GM19023 (cell line): ENCODE data around the gene NDUFB11.

ENCODE experiments used
- ATAC-seq: cut with Tn5 transposase; IDR thresholded peaks from one replicate; pipeline ENCODE4 v1.9.1; 2021; ENCODE audit warnings: mild to moderate bottlenecking, moderate library complexity; ENCODE audit not compliant: unreplicated experiment

NDUFB11 gene

GRCh38 chrX:47174846-47175587 is 30.5 kb upstream of the NDUFB11 start:
- no peak for ATAC-seq

DNA sequence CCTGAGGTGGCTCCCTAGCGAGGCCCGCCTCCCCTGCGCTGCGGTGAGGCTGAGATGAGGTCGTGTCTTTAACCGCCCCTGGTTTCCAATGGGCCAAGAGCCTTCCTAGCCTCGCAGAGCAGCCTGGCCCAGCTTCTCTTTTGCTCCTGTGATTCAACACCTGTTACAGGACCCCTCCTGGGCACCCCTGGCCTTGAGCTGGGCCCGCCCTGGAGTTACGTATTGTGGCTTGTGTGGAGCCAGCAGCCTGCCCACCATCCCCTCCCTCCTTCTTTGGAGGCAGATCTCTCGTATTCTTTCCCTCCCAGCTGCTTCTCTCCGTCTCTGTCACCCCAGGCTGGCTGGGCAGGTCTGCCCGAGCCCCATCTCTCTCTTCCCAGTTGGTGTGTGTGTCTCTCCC is 29.9 kb upstream of the NDUFB11 start:
- ATAC-seq: no peak

- no peak for ATAC-seq
These were observed 28.7 kb upstream of the NDUFB11 start for GRCh38 chrX:47172971-47173792.

DNA sequence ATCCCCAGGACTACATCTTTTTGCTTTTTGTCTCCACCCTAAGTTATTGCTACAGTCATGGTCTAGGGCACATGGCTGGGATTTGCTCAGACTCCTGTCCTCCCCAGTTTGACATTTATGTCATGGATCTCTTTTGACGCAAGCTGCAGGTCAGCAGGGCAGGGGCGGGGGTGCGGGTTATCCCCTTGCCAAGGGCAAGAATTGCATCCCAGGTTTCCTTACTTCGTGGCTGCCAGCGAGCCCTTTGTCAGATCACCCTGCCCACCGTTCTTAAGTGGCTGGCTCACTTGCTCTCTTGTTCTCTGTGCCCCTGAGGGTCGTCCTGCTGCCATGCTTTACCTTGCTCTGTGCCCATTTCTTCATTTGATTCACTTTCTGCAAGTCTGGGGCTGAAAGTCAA is 28.0 kb upstream of the NDUFB11 start:
- no peak for ATAC-seq

DNA sequence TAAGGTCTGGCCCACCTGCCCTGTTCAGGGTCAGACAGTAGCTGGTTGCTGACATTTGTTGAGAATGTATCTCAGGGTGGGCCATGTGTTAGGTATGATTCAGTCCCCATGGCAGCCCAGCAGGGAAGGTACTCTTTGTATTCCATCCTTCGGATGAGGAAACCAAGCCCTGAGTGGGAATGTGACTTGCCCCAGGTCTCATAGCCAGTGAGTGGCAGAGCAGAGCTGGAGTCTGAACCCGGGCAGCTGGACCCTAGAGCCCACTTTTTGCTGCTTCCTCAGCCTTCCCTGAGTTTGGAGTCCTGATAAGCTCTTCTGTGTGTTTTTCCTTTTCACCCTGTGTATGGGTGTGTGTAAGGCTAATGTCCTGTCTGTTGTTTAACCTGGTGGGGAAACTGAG is 27.5 kb upstream of the NDUFB11 start:
- no peak for ATAC-seq

DNA sequence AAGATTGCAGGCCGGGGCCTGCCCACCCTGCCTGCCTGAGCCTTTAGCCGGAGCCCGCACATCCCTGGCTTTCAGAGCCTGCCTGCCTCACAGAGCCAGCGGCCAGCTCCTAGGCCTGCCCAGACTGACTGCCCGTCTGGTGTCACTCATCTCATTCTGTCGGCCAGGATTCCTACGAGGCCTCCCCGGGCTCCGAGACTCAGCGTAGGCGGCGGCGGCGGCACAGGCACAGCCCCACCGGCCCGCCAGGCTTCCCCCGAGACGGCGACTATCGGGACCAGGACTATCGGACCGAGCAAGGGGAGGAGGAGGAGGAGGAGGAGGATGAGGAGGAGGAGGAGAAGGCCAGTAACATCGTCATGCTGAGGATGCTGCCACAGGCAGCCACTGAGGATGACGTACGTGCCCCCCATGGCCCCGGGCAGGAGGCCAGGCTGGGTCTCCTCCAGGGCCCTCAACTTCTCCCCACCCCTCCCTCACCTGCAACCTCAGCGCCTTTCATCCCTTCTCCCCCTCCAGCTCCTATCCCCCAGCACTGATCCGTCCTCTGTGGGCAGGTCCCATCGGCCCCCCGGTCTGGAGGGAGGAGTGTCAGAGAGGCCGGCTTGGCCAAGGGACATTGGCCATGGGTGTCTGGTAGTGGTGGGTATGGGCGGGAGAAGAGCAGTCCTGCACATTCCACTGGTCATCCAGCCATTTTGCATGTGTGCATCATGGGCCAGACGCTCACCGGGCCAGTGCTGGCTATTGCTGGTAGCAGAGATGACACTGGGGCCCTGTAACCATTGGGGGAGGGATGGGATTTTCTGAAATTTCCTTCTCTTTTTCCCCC is 26.6 kb upstream of the NDUFB11 start:
- ATAC-seq: no peak

- ATAC-seq: no peak
These were observed 25.4 kb upstream of the NDUFB11 start for GRCh38 chrX:47169726-47170515.

GRCh38 chrX:47169273-47169672 is 24.8 kb upstream of the NDUFB11 start:
- ATAC-seq: no peak

DNA sequence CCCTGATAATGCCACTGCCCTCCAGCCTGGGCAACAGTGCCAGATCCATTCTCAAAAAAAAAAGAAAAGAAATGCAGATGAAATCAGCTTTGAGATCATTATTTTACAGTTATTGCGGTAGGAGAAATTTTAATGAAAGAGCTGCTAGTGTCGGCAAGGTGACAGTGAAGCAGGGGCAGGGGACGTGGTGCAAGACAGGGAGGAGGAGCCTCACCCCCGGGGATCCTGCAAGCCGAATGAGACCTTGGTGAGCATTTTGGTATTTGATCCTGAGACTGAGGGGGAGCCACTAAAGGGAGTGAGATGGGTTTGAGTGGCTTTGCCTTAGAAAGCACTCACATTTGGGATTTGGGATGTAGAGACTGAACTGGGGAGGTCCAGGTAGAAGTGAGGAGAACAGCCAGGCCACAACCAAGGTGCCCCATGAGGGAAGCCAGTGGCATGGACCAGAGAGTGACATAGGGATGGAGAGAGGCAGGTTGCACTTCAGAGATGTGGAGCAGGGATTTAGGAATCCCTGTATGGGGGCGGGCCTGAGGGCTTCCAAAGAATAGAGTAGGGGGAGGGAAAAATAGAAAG is 24.1 kb upstream of the NDUFB11 start:
- ATAC-seq: no peak

DNA sequence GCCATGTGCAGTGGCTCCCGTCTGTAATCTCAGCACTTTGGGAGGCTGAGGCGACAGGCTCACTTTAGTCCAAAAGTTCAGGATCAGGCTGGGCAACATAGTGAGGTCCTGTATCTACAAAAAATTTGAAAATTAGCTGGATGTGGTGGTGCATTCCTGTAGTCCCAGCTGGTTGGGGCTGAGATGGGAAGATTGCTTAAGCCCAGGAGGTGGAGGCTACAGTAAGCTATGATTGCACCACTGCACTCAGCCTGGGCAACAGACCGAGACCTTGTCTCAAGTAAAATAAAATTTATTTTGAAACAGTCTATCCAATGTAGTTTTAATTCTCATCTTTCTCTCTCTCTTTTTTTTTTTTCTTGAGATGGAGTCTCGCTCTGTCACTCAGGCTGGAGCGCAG is 21.6 kb upstream of the NDUFB11 start:
- no peak for ATAC-seq

DNA sequence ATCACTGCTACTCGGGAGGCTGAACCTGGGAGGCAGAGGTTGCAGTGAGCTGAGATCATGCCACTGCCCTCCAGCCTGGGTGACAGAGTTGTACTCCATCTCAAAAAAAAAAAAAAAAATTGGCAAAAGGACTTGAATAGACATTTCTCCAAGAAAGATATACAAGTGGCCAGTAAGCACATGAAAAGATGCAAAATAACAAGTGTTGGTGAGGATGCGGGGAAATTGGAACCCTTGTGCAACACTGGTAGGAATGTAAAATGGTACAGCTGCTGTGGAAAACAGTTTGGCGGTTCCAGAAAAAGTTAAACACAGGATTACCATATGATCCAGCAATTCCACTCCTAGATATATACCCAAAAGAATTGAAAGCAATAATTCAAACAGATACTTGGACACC is 19.9 kb upstream of the NDUFB11 start:
- no peak for ATAC-seq

GRCh38 chrX:47162927-47163583 is 18.6 kb upstream of the NDUFB11 start:
- ATAC-seq: no peak

DNA sequence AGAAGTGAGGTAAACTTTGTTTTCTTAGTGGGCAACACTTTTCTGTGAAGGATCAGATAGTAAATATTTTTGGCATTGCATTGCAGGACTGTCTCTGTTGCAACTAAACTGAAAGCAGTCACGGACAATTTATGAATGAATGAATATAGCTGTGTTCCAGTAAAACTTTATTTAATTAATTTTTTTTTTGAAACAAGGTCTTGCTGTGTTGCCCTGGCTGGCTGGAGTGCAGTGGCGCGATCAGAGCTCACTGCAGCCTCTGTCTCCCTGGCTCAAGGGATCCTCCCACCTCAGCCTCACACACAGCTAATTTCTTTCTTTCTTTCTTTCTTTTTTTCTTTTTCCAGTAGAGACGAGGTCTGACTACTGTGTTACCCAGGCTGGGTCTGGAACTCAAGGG is 16.3 kb upstream of the NDUFB11 start:
- no peak for ATAC-seq

DNA sequence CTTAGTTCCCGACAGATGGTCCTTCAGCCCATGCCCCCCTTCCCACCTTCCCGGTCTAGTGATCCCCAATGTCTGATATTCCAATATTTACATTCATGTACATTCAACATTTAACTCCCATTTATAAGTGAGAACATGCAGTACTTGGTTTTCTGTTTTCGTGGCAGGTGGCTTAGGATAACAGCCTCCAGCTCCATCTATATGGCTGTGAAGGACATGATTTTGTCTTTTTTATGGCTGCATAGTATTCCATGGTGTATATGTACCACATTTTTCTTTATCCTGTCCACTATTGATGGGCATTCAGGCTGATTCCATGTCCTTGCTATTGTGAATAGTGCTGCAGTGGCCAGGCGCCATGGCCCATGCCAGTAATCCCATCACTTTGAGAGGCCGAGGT is 14.3 kb upstream of the NDUFB11 start:
- ATAC-seq: no peak

GRCh38 chrX:47158131-47158530 is 13.6 kb upstream of the NDUFB11 start:
- no peak for ATAC-seq

DNA sequence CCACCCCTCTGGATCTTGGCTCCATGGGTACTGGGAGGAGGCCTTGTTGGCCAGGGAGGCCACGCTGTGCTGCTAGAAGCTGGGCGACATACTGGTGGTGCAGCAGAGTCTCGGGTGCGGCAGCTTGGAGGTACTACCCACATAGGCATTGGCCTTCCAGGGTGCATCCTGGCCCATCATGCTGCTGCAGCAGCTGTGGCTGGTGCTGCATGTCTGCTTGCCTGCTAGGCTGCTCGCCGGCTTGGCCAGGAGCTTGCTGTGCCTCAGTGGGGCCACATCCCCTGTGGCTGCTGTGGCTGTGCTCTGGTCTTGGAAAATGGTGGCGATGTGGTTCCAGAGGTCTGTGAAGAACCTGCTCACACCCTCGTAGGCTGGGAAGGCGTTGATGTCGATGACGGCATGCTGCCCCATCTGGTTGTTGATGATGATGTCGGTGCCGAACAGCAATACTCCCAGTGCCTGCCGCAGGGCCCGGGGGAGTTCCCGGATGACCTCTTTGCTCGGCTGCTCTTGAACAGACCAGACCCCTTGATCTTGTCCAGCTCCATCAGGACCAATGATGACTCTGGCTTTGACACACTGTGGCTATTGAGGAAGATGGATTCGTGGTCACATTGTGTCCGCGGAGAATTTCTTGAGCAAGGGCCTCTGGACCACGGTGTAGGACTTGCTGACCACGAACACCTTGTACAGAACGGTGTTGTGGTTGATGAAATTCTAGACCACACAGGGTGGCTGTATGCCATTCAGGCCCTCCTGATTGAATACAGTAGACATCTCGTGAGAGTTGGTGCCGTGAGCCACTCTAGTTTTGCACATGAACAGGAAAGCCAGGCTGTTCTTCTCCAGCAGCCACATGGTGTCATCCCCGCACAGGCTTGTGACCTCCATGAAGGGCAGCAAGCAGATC is 12.4 kb upstream of the NDUFB11 start:
- ATAC-seq: no peak

GRCh38 chrX:47151435-47151834 is 6.9 kb upstream of the NDUFB11 start:
- ATAC-seq: no peak

GRCh38 chrX:47148946-47149345 is 4.4 kb upstream of the NDUFB11 start:
- no peak for ATAC-seq
